ENCODE measurements around the gene ZNF200.
"Not testable (repeated sequence)": the region's sequence is repeated elsewhere in the genome, so short reads cannot be mapped to it uniquely, and the experiment has no call there.

- TF ChIP-seq CTCF (IDR thresholded peaks at IDR 0.05 in 2 of 3, conservative IDR thresholded peaks at IDR 0.05 in 1 of 3; ENCODE audit: borderline replicate concordance in 1 of 3, insufficient read depth in 1 of 3, low read depth in 2 of 3, low read length in 2 of 3); JUND (IDR thresholded peaks at IDR 0.05): not testable (repeated sequence)
Measured at GRCh38 chr16:3182293-3182607, 52.7 kb downstream of the ZNF200 start.
